ENCODE measurements around the gene RIN2. TPM values are rescaled to one million over a fixed set of nuclear protein-coding genes. Genes with fewer than 3 reads are reported as not detected.
"Not testable (repeated sequence)": the region's sequence is repeated elsewhere in the genome, so short reads cannot be mapped to it uniquely, and the experiment has no call there.

Gene RIN2
- polyA plus RNA-seq, 4 donors = 38.1 to 42.0 (median 38.9) TPM

DNA sequence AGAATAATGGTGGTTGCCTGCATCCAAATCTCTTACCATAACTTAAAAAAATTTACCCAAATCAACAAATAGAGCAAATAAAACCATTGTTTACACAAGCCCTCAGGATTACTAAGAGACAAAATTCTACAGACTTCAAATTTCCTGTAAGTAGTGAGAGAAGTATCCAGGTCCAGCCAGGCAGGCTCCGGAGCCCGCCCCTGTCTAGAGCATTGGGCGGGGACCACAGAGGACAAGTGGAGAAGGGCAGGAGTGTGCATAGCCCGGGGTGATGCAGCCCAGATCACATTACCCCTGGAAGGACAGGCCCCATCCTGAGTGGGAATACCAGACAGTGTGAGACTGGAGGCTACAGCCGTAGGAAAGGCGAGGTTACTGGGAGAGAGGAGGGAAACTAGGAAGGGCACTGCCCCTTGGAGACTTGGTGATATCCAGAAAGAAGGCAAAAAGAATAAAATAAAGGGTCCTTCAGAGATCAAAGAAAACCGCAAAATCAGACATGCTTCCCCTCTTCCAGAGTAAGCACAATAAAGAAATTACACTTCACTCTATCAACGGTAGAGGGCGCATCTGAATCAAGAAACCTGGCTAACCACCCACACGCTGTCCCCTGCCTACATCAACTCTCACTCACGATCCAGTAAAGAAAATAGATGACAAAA, 26.6 kb downstream of the RIN2 start:
- DNase-seq (ENCODE audit: low read depth in 4 of 4, low spot score in 2 of 4) = peak in 3 of 4 donors; percentile 63 to 81 (median 79)

DNA sequence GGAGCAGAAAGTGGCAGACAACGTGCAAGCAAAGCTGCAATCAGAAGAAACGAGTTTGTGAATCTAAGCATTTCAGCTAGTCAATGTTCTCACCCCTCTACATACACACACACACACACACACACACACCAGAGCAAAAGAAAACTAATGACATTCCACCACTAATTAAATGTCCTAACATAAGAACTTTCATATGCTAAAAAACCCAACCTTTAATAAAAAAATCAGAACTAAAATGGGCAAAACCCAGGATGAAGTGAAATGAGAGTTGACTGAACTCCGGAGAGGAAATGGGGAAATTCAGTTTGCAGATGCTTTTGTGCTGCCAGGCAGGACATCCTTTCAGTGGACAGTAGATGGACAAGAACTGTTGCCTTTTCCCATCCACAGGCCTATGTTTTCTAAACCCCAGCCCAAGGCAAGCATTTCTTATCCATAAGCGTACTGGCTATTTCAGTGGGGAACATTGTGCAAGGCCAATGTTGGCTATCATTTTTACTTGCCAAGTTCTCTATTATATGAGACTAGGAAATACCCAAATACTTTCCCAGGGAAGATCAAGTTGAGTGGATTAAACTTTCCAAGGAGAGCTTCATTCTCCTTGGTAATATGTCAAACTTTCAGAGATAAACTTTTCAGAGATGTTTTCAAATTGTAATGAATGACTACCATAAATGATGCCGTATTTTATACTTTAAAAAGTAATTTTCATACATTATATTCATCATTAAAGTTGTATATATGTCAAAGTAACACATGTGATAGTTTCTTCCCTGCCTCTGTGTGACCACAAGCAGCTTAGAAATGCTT, 27.3 kb downstream of the RIN2 start:
- DNase-seq (ENCODE audit: low read depth in 4 of 4, low spot score in 2 of 4) = no peak

DNA sequence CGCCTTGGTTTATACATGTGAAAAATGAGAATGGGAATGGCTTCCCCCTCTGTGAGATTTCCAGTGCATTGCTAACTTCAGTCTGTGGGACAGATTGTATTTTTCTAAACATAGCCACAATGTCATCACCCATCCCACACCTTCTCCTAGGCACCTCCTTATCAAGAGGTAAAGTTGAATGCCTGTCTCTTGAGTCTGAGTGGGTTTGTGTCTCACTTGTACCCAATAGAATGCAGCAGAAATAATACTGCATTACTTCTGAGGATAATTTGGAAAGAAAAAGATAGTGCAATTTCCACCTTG, 27.9 kb downstream of the RIN2 start:
- no peak for DNase-seq (ENCODE audit: low read depth in 4 of 4, low spot score in 2 of 4)

DNA sequence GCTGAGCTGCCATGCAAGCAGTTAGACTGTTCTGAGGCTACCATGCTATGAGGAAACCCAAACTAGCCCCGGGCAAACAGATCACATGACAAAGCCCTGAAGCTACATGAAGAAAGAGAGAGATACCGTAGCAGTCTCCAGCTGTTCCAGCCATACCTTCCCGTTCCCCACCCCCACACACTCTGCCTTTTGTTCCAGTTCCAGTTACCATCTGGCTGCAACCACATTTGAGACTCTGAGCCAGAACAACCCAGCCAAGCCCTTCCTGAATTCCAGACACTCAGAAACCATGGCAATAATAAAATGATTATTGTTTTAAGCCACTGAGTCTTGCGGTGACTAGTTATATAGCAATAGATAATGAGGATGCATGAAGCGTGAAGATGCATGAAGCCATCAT, 28.3 kb downstream of the RIN2 start:
- DNase-seq (ENCODE audit: low read depth in 4 of 4, low spot score in 2 of 4) = no peak

DNA sequence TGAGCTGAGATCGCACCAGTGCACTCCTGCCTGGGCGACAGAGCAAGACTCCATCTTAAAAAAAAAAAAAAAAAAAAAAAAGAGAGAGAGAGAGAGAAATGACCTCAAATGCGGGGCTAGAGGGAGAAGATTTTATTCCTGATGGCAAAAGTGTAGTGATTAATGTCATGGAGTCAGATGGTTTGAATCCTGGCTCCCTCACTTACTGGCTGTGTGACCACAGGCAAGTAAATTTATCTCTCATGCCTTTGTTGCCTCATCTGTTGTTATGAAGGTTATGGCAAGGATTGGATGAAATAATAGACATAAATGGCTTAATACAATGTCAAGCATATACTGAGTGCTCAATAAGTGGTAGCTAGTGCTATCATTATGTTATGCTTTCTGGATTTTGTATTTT, 29.3 kb downstream of the RIN2 start:
- no peak for DNase-seq (ENCODE audit: low read depth in 4 of 4, low spot score in 2 of 4)

DNA sequence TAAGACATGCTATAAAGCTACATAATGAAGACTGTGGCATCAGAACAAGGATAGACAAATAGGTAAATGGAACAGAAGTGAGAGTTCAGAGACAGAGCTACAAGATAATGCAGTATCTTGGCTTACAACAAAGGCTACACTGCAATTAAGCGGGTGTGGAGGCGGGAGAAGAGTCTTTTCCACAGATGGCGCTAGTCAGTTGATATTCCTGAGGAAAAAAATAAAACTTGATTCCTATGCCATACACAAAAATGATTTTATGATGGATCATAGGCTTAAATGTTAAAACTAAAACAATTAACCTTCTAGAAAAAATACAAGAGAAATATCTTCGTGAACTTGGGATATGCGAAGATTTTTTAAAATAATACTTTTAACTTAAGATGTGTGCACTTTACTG, 31.0 kb downstream of the RIN2 start:
- no peak for DNase-seq (ENCODE audit: low read depth in 4 of 4, low spot score in 2 of 4)

DNA sequence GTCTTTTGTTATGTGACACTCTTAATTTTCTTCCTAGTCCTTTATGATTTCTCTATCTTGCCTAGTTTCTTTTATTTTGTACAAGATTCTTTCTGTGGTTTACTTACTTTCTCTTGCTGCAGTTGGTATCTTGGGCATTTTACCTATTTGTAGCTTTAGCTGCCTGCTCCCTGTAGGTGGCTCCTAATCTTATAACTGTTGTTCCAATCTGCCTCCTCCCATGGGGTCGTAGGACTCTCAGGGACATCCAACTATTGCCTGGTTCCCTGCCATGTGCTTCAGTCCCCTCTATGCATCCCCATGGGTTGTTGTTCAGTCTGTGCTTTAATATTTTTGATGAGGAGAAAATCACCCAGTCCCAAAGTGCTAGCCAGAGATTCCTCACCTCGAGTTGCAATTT, 31.4 kb downstream of the RIN2 start:
- no peak for DNase-seq (ENCODE audit: low read depth in 4 of 4, low spot score in 2 of 4)

DNA sequence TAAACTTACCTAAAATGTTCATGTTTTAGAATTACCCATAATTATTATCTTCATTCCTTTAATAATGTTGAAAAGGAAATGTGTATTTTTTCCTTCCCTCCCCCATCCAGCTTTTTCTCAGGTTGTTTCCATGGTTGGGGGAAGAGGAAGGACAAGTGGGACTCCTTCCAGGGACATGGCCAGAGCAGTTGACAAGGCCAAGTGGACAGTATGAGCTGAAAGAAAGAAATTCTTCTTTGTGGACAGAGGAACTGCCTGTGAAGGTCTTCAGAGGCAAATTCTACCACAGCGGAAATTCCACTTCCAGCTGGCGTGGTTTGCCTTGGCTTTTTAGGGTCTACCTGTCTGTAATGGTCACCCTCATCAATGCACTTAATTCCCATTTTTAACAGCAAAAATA, 33.8 kb downstream of the RIN2 start:
- DNase-seq (ENCODE audit: low read depth in 4 of 4, low spot score in 2 of 4) = no peak

DNA sequence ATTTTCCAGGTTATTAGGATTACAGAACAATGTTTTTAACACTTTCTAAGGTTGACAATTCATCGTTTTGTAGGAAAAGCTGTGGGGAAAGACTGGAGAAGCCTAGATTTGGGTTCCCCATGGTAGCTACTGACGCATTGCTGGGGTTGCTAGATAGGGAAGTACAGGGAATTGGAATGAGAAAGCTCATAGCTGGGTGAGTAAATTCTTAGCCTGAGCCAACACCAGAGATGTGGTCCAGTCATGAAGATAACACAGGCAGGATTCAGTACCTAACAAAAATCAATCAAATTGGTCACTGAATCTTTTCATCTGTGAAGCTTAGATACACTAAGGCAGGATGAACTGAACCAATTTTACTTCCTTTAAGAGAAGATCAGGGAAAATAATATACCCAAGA, 35.7 kb downstream of the RIN2 start:
- DNase-seq (ENCODE audit: low read depth in 4 of 4, low spot score in 2 of 4) = no peak

DNA sequence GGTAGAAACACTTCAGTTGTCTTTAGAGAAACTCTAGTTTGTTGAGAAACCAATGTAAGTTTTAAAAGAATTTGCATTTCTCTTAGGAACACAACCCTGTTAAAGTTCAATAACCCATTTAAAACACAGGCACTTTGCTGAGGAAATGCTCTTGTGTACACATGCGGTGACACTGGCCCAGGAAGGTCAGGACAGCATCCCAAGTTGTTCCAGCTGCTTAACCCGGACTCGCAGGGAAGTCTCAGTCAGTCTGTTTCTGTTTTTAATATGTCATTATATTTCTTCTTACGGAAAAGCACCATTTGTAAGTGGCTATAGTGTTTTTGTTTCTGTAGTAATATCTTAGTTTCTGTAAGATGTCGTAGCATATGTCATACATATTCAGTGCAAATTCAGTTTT, 36.9 kb downstream of the RIN2 start:
- DNase-seq (ENCODE audit: low read depth in 4 of 4, low spot score in 2 of 4) = no peak

DNA sequence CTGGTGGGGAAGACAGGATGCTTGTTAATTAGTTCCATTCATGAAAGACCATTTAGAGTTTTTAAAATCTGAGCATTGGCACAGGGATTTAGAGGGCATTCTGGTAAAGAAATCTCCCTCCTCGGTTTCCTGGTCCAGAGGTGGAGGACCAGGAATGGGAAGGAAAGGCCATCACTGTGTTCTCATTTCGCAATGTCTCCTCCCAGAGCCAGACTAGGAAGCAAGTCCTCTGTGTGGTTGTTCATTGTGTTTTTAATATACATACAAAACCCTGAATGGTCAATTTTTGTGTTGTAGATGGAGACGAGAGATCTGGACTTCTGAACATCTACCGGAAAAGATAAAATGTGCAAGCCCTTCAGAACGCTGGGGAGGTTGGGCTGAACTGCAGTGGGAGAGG, 41.3 kb downstream of the RIN2 start:
- DNase-seq (ENCODE audit: low read depth in 4 of 4, low spot score in 2 of 4) = no peak

DNA sequence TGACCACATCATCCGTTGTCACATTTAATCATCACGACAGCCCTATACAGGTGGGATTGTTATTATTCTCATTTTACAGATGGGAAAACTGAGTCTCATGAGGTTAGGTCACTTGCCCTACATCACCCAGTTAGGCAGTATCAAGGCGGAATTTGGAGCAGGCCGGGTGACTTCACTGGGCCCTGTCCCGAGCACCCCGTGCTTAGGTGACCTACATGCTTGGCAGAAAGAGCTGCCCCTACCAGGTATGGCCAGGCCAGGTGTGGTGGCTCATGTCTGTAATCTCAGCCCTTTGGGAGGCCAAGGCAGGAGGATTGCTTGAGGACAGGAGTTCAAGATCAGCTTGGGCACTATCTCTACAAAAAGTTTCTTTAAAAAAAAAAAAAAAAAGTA, 44.0 kb downstream of the RIN2 start:
- no peak for DNase-seq (ENCODE audit: low read depth in 4 of 4, low spot score in 2 of 4)

DNA sequence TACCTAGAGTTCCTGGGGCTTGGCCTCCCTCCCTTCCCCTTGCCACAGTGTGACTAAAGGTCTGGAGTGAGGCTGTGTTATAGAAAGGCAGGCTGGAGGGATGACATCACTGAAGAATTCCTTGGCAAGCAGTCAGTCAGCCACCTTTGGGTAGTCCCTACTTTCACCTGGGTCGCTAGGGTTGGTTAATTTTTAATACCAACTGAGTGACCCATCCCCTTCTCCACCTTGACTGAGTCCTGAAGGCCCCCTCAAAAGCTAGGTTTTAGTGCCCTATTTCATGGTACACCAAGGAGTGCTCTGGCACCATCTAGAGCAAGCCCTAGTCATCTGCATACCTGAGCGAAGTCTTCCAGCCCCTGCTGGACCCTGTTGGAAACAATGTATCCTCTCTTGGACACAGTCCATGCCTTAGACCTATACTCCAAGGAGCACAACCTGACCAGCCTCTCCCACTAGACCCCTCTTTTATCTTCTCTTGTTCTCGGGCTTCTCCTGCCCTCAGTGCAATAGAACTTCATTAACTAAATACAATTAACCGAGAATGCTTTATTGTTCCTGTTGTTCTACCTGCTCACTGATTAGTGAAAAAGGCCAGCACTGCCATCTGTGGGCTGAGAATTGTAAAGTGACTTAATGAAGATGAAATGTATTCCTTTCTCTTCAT, 44.6 kb downstream of the RIN2 start:
- DNase-seq (ENCODE audit: low read depth in 4 of 4, low spot score in 2 of 4) = no peak

DNA sequence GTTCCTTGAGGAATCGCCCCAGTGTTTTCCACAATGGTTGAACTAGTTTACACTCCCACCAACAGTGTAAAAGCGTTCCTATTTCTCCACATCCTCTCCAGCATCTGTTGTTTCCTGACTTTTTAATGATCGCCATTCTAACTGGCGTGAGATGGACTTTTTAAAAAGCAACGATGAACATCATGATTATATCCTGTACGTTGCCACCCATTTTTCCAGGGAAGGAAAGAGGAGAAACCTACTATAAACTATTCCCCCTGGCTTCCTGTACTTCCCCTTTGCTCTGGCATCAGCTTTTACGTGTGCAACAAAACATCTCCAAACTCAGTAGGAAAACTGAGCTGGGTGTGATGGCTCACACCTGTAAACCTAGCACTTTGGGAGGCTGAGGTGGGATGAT, 48.2 kb downstream of the RIN2 start:
- DNase-seq (ENCODE audit: low read depth in 4 of 4, low spot score in 2 of 4) = not testable (repeated sequence)

DNA sequence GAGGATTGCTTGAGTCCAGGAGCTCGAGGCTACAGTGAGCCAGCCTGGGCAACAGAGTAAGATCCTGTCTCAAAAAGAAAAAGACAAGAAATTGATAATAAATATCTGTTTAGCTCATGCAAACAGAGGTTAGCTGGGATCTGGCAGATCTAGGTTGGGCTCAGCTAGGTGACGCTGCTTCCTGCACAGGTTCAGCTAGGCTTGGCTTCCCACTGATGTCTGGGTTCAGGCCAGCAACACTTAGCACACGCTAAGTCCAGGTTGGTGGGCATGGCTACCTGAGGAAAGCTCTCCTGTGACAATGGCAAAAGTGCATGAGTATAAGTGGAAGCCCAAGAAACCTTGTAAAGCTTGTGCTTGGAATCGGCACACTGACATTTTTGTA, 48.7 kb downstream of the RIN2 start:
- DNase-seq (ENCODE audit: low read depth in 4 of 4, low spot score in 2 of 4) = no peak

DNA sequence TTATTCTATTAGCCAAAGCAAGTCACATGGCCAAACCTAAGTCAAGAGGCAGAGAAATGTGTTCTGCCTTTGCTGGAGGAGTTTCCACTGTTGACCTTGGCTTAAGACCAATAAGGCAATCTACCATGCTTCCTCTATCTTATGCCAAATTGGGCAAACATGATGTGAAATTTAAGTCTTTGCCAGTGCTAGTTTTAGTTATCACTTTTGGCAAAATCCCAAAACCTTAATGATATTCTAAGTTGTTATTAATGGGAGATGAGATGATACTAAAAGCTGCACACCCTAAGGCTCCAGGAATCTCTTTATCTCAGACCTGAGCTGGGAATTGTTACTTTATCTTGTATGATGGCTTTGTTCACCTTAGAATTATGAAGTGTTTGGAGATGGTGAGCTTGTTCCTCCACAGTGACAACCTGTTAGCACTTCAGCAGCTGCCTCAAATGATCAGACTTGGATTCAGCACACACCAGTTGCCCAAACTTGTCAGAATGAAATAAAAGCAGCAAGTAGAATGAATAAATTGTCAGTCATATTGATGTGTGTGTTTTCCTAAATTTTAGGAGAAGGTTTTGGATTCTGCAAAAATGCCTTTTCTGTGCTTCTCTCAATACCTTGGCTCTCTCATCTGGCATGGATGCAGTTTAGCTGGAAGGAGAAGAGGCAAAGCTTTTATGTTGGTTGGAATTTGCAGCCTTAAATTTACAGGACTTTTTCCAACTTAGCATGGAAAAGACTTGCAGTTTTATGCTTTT, 49.3 kb downstream of the RIN2 start:
- no peak for DNase-seq (ENCODE audit: low read depth in 4 of 4, low spot score in 2 of 4)
